ENCODE data around the gene SASH1.

SASH1 gene

GRCh38 chr6:148451690-148452089, 109.1 kb downstream of the SASH1 start:
- Histone ChIP-seq H3K36me3 (ENCODE audit: control insufficient read depth, low read length) (no peaks in the 10 kb centered on the region), H3K27me3 (ENCODE audit: control insufficient read depth, low read length) (no peaks in the 10 kb centered on the region), H3K9me2 (replicated peaks; ENCODE audit: control insufficient read depth, low read length) (no peaks in the 10 kb centered on the region), H3F3A (ENCODE audit: control insufficient read depth, insufficient read depth) (no peaks in the 10 kb centered on the region), H3K27ac (ENCODE audit: low read depth, low read length) (no peak overlapping the region), H3K9me3 (ENCODE audit: control insufficient read depth, insufficient read depth, low read length) (no peaks in the 10 kb centered on the region), H3K4me2 (ENCODE audit: low read length) (no peak overlapping the region), H4K20me1 (ENCODE audit: control insufficient read depth, insufficient read depth, low read depth, low read length) (no peaks in the 10 kb centered on the region), H3K4me1 (ENCODE audit: control insufficient read depth, low read length) (no peaks in the 10 kb centered on the region), H3K4me3 (ENCODE audit: low read length) (no peak overlapping the region), H3K79me2 (ENCODE audit: control insufficient read depth, low read length) (no peaks in the 10 kb centered on the region)
- TF ChIP-seq EZH2phosphoT487 (IDR thresholded peaks at IDR 0.05; ENCODE audit: borderline replicate concordance, low read length) (no peak), CTCF (IDR thresholded peaks at IDR 0.05; ENCODE audit: low read depth, low read length, poor library complexity, severe bottlenecking) (no peak)

GRCh38 chr6:148452876-148453275, 110.2 kb downstream of the SASH1 start:
- H3K27me3 ChIP-seq (ENCODE audit: control insufficient read depth, low read length) = no peaks in the 10 kb centered on the region
- H3K27ac ChIP-seq (ENCODE audit: low read depth, low read length) = no peak overlapping the region
- no peaks in the 10 kb centered on the region for H3K9me3 ChIP-seq (ENCODE audit: control insufficient read depth, insufficient read depth, low read length)
- H3K4me1 ChIP-seq (ENCODE audit: control insufficient read depth, low read length) = no peaks in the 10 kb centered on the region
- TF ChIP-seq CTCF (IDR thresholded peaks at IDR 0.05; ENCODE audit: low read depth, low read length, poor library complexity, severe bottlenecking) (no peak), EZH2phosphoT487 (IDR thresholded peaks at IDR 0.05; ENCODE audit: borderline replicate concordance, low read length) (no peak)
- no peaks in the 10 kb centered on the region for H3F3A ChIP-seq (ENCODE audit: control insufficient read depth, insufficient read depth)
- H4K20me1 ChIP-seq (ENCODE audit: control insufficient read depth, insufficient read depth, low read depth, low read length) = no peaks in the 10 kb centered on the region
- no peaks in the 10 kb centered on the region for H3K79me2 ChIP-seq (ENCODE audit: control insufficient read depth, low read length)
- H3K4me2 ChIP-seq (ENCODE audit: low read length) = no peak overlapping the region
- H3K4me3 ChIP-seq (ENCODE audit: low read length) = no peak overlapping the region
- no peaks in the 10 kb centered on the region for H3K36me3 ChIP-seq (ENCODE audit: control insufficient read depth, low read length)
- no peaks in the 10 kb centered on the region for H3K9me2 ChIP-seq (replicated peaks; ENCODE audit: control insufficient read depth, low read length)

- Histone ChIP-seq H3K27ac (ENCODE audit: low read depth, low read length) (no peak overlapping the region), H3K36me3 (ENCODE audit: control insufficient read depth, low read length) (no peaks in the 10 kb centered on the region), H3K79me2 (ENCODE audit: control insufficient read depth, low read length) (no peaks in the 10 kb centered on the region), H3K4me3 (ENCODE audit: low read length) (no peak overlapping the region), H3F3A (ENCODE audit: control insufficient read depth, insufficient read depth) (no peaks in the 10 kb centered on the region), H3K4me2 (ENCODE audit: low read length) (no peak overlapping the region), H3K9me2 (replicated peaks; ENCODE audit: control insufficient read depth, low read length) (no peaks in the 10 kb centered on the region), H3K27me3 (ENCODE audit: control insufficient read depth, low read length) (no peaks in the 10 kb centered on the region), H3K9me3 (ENCODE audit: control insufficient read depth, insufficient read depth, low read length) (no peaks in the 10 kb centered on the region), H3K4me1 (ENCODE audit: control insufficient read depth, low read length) (no peaks in the 10 kb centered on the region), H4K20me1 (ENCODE audit: control insufficient read depth, insufficient read depth, low read depth, low read length) (no peaks in the 10 kb centered on the region)
- TF ChIP-seq EZH2phosphoT487 (IDR thresholded peaks at IDR 0.05; ENCODE audit: borderline replicate concordance, low read length) = no peak
- no peak for TF ChIP-seq CTCF (IDR thresholded peaks at IDR 0.05; ENCODE audit: low read depth, low read length, poor library complexity, severe bottlenecking)
Observed at GRCh38 chr6:148453906-148454305, 111.3 kb downstream of the SASH1 start.

- H3K27ac ChIP-seq (ENCODE audit: low read depth, low read length) = no peak overlapping the region
- H3K4me2 ChIP-seq (ENCODE audit: low read length) = no peak overlapping the region
- H3K79me2 ChIP-seq (ENCODE audit: control insufficient read depth, low read length) = no peaks in the 10 kb centered on the region
- H3K4me3 ChIP-seq (ENCODE audit: low read length) = no peak overlapping the region
- no peaks in the 10 kb centered on the region for H3K27me3 ChIP-seq (ENCODE audit: control insufficient read depth, low read length)
- no peaks in the 10 kb centered on the region for H3K9me3 ChIP-seq (ENCODE audit: control insufficient read depth, insufficient read depth, low read length)
- H4K20me1 ChIP-seq (ENCODE audit: control insufficient read depth, insufficient read depth, low read depth, low read length) = no peaks in the 10 kb centered on the region
- H3K4me1 ChIP-seq (ENCODE audit: control insufficient read depth, low read length) = no peaks in the 10 kb centered on the region
- H3K9me2 ChIP-seq (replicated peaks; ENCODE audit: control insufficient read depth, low read length) = no peaks in the 10 kb centered on the region
- H3F3A ChIP-seq (ENCODE audit: control insufficient read depth, insufficient read depth) = no peaks in the 10 kb centered on the region
- no peaks in the 10 kb centered on the region for H3K36me3 ChIP-seq (ENCODE audit: control insufficient read depth, low read length)
- TF ChIP-seq CTCF (IDR thresholded peaks at IDR 0.05; ENCODE audit: low read depth, low read length, poor library complexity, severe bottlenecking) = no peak
- no peak for TF ChIP-seq EZH2phosphoT487 (IDR thresholded peaks at IDR 0.05; ENCODE audit: borderline replicate concordance, low read length)
Observed at GRCh38 chr6:148455225-148455624, 112.6 kb downstream of the SASH1 start.

Data from DOHH2 (cell line).